SW 1271 (cell line): ENCODE data around the gene DIAPH3.

Experiments
- DNase-seq, 2 experiments: peaks; one replicate each; lab custom pipeline; 2025; lab: John Stamatoyannopoulos, UW

DIAPH3 gene

DNA sequence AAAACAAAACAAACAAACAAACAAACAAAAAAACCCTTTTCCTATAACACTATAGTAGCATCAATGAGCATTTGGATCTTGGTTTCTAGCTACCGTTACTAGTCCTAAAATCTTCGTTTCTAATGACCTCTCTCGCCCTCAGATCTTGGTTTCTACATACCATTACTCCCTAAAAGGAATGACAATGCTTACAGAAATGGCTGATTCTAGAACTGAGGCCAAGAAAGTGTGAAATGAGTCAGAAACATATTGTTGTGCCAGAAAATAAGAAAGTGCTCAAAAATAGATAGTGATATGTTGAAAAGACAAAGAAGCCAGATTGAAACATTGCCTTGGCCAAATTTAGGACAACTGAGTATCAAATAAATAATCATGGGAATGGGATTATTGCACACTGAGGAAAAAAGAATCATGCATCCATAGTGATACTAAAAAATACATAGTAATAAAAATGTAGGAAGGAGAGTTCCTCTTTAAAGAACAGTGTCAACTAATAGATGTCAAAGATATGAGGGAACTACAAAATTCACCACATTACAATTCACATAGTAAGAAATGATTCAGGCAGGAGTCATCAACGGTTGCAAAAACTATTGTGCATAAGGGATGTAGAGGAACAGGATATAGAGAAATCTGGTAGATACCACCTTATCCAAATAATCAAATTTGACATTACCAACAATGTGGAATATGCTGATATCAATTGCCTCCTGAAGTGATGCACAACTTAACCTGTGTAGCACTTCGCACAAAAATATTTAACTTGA, 386.6 kb downstream of the DIAPH3 start:
- peak; percentile 62 to 79 for DNase-seq

DNA sequence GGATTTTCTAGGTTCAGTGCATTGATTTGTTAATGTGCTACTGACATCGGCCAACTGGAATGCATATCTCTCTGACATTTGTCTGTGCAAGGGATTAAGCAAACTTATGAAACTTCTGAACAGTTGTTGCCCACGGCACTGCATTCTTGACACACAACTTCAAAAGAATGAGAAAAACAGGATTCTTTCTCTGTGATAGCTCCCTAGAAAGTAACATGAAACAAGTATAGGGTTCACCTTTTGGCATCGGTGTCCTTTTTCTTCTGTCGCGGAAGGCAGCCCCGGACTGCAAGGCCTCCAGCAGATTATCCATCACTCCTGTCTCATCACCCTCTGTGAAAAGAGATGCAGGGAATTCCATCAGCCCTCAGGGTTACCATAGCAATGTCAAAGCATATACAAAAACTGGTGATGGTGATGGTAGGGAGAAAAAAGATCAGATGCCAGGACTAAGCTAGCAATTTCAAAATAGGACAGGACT, 389.2 kb downstream of the DIAPH3 start:
- peak in 1 of 2 experiments; percentile 68 for DNase-seq

DNA sequence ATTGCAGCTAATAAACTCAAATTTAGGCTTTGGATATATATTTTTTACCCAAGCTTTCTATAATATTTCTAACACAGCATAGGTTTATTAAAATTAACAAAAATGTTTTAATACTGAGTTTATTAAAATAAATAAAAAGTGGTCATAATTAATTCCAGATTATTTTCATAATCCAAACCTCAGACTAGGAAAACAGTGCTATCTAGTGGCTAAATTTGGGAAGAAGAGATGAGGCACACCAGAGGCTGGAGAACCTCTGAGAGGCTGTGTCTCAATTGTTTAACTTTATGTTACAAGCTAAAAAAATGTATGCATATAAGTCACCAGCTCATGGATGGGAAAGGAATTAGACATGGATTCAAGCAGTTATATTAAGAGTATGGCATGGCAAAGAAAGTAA, 392.5 kb downstream of the DIAPH3 start:
- DNase-seq = peak in 1 of 2 experiments; percentile 17

DNA sequence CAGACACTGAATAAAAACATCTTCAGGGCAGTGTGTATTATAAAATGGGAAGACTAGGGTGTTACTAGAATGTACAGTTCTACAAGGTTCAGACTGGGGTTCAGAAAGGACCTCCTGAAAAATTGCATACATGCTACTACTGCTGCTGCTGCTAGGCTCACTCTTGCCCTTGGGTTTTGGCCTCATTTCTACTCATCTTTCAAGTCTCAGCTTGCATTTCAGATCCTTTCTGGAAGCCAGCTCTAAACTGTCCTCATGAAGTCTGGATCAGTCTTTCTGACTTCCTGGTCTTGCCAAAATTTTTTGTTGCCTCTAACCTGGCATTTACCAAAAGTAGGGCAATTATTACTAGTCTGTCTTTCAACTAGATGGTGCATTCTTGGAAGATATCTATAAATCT, 393.3 kb downstream of the DIAPH3 start:
- no peak for DNase-seq

- DNase-seq = no peak
Observed at GRCh38 chr13:59766236-59766635, 397.5 kb downstream of the DIAPH3 start.

DNA sequence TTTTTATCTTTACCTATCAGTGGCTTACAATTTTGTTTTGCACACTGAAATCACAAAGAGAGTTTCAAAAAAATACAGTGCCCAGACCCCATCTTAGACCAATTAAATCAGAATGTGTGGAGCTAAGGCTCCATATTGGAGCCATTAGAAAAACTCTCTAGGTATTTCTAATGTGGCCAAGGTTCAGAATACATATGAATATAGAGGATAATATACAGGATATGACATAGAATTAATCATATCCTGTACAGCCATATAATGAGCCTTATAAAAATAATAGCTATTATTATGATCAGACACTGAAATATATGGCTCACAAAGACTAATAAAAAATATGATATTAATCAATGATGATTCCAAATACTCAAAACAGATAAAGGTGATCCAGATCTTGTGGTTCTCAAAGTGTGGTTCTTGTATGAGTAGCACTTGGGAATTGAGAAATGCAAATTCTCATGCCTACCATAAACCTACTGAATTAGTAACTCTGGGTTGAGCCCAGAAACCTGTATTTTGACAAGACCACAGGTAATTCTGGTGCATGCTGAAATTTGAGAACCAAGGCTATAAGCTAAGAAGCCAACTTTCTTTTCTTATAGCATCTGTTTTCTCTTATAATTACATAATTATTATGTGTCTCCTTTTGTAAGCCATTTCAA, 408.0 kb downstream of the DIAPH3 start:
- DNase-seq = no peak

DNA sequence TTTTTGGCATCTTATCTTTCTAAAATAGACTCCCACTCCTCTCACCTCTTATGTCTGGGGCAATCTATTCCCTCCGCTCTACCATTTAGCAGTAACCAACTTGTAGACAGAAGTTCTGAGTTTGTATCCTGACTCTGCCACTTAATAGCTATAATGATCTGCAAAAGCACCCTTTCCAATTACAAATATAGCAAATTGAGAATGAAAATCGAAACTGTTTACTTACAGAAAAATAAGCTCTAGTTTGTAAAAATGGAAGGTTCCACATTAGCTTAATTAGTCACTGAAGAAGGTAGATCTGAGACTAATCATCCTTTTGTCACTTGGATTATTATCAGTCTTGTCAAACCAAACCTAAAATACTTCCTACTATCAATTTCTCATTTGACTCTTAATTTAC, 409.3 kb downstream of the DIAPH3 start:
- no peak for DNase-seq

DNA sequence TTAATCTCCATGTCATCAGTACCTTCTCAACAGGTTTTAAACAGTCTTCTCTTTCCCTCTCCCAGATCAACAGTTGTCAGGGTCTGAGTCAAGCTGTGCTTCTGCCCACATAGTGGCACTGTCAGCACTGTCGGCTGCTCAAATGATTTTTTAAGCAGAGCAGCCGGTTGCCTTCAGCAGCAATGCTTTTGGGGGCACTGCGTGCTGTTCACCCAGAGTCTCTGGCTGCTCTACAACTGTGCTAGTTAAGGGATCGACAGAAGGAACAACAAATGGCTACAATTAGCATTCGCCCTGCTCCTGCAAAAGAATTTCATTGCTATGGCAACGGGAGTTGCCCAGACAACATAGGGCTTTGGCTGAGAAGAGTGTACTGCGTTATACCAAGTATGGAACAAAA, 412.9 kb downstream of the DIAPH3 start:
- DNase-seq = no peak

- no peak for DNase-seq
Observed at GRCh38 chr13:59748046-59748445, 415.7 kb downstream of the DIAPH3 start.

- DNase-seq = no peak
Observed at GRCh38 chr13:59747529-59747928, 416.2 kb downstream of the DIAPH3 start.

DNA sequence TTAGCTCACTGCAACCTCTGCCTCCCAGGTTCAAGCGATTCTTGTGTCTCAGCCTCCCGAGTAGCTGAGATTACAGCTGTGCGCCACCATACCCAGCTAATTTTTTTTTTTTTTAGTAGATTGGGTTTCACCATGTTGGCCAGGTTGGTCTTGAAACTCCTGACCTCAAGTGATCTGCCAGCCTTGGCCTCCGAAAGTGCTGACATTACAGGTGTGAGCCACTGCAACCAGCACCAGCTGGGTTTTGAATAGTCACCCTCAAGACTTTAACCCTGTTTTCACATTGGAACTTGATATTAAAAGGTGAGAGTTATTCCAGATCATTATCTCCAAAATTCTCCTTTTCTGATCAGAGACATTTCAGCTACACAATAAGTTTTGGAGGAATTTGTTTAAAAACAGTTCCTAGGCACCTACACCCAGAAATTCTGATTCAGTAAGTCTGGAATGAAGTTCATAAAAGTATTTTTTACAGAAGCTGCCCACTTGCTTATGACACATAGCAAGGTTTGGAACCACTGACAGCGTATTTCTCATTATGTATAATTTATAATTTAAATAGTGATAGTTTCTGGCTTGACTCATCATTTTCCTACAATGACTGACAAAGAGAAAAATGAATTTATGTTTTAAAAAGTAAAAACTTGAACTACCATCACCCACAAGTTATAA, 417.3 kb downstream of the DIAPH3 start:
- DNase-seq = no peak

DNA sequence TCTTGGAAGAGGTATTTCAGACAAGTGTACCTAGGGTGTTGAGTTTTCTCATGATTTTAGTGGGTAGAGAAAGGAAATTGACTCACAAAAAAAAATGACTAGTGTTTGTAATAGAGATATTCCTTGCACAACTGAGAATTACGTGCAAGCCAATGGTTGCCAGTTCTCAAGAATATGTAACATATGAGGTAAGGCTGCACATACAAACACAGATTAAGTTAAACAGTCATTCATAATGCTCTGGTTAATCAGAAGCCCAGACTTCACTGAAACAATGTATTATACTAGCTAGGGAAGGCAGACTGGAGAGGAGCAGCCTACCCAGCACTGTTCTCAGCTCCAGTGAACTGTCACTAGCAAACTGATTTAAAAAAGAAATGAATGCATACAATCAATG, 418.3 kb downstream of the DIAPH3 start:
- DNase-seq = no peak

DNA sequence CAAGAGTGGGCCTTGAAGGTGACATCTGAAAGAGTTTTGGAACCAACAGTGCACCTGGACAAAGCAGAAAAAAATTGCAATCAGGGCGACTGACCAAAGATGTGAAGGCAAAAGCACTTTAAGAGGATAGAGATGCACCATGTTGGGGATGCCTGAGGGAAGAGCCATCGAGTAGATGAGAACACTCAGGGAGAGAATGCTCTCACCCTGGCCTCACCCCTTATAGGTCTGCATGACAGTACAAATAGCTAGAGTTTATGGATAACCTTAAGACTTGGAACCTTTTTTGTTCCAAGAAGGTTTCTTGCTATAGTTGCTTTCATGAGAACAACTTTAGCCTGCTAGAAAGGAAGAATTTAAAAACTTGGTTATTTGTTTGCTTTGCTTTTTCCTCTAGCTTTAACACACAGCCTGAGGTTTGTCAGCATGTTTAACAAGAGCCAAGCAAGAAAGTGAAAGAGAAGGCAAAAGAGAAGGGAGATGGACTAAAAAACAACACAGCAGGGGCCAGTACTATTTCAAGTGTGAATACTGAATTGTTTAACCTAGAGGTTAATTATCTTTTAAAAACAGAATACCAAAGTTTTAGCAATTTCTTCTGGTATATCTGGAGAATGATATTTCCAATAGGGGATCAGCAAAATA, 418.9 kb downstream of the DIAPH3 start:
- no peak for DNase-seq

DNA sequence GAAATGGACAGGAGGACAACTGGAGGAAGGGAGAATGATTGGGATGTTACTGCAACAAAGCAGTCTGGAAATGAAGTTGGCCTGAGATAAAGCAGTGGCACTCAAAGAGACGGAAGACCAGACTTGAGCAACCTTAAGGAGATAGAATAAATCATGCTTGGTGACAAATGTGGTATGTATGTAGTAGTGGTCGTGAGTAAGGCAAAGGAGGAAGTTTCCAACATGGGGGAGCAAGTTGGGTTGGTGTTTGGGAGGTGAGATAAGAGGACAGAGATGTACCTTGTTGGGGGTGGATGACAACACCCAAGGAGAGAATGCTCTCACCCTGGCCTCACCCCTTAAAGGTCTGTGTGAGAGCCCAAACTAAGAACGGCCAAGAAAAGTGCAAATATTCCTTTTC, 420.5 kb downstream of the DIAPH3 start:
- DNase-seq = no peak

DNA sequence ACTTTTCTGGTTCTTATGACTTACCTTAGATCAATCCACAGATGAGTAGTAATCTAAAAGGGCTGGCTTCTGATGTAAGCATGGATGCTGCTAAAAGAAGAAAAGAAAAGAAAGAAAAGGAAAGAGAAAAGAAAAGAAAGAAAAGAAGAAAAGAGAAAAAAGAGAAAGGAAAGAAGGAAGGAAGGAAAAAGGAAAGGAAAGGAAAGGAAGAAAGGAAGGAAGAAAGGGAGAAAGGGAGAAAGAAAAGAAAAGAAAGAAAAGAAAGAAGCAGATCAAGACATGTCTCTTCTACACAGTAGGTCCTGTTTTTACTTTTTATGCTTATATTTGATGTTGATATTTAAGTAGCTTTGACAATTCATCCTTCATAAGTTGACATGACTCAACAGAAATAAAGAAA, 421.3 kb downstream of the DIAPH3 start:
- DNase-seq = no peak

GRCh38 chr13:59738921-59739320, 424.8 kb downstream of the DIAPH3 start:
- no peak for DNase-seq

DNA sequence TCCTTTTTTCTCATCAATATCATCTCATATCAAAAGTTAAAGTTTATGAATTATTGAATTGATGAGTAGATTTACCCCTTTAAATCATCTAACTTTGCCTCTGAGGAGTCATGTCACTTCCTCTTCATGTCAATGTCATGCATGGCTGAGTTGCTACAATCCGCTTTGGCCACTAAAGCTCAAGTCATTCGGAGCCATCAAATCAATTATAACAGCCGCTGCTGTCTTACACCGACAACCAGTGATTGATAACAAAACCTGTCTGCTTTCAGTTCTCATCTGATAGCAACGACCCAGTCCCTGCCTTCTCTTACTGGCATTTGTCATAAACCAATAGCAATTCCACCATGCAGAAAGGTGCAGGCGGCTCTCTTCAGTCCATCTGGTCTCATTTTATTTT, 429.3 kb downstream of the DIAPH3 start:
- no peak for DNase-seq

DNA sequence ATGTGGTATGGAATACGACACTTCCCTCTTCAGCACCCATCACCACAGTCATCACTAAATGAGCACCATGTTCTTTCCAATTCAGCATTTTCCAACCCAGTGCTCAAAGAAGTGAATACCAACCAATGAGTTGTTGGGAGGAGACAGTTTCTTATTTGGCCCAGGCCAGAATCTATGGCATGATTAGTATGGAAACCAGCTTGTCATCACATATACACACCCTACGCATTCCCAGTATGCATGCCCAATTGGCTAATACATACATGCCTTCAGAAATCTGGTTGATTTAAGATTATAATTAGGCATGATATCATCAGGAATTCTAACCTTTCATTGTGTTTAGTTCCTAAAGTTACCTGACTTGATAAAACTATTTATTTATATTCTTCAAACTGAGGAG, 430.0 kb downstream of the DIAPH3 start:
- no peak for DNase-seq

DNA sequence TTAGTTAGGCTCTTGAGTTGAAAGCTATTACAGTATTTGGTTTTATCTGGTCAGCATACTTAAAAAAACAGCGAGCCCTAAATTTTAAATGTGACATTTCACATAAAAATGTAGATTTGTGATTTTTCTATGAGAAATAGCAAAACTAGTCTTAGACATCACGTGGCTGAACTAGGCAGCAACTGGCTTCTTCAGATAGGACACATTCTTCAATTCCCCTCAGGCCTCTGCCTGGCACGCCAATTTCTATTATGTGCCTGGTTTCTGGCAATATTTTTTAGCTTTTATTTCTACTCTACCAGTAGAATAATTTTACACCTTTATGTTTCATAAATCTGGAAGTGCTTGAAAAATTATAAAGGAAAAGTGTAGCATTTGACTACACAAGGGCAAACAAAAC, 433.7 kb downstream of the DIAPH3 start:
- no peak for DNase-seq

- no peak for DNase-seq
Observed at GRCh38 chr13:59728896-59729545, 434.7 kb downstream of the DIAPH3 start.

DNA sequence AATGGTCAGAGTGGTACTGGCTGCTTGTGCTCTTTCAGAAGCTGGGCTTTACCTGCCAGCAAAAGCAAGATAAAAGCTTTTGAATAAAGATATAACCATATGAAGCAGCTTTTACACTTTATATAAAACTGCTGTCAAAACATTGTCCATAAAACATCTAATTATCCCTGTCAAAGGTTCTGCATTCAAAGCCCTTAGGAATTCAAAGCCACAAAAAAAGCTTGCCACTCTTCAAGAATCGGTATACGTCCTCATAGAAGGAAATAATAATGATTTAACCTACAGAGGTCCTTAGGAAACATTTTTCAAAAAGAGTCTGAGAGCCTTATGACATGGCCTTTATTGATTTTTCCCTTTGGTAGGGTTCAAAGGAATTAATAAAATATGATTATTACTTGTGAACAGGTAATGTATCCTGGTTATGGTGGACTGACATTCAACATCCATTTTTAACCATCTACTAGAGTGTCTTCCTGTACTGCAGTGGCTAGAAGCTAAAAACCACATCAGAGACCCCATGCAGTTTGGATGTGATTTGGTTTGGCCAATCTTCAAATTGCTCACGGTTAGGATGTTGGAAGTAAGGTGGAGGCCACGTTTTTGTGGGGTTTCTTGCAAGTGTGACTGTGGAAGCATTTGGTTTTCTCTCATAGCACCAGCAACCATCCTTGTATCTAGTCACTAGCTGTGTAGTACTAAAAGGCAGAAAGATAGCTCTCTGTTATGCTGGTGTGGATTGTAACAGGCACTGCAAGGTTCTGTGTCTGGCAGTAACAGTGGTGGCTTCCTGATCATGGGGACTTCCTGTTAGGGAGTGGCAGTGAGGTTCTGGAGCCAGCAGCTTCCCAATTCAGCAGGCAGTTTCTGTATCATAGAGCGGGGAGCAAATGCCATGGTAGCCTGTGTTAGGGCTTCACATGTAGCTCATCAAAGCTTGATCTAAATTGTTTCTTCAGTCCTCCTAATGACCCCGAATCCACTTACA, 441.5 kb downstream of the DIAPH3 start:
- DNase-seq = no peak
